ENCODE measurements around the gene S1PR2. TPM values are rescaled to one million over a fixed set of nuclear protein-coding genes. Genes with fewer than 3 reads are reported as not detected.
"Not testable (repeated sequence)": the region's sequence is repeated elsewhere in the genome, so short reads cannot be mapped to it uniquely, and the experiment has no call there.

Gene S1PR2
- total and polyA plus RNA-seq, 2 donors (not counting 3 experiments of a cell fraction or from before 2014, with no cell fraction given) = 0.70 to 1.0 TPM

DNA sequence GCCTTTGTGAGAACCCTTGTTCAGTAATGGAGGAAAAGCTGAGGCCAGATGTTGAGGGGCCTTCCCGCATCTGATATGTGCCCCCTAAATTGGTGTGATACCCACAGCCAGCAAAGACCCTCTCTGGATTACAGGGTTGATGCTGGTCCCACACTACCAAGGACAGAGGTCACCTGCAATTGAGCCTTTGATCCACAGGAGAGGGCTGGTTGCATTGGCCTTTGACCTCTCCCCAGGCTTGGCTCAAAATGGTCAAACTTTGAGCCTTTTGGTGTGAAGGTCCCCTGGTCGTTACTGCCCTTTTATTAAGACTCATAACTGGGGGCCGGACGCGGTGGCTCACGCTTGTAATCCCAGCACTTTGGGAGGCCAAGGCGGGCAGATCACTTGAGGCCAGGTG is 12.5 kb upstream of the S1PR2 start:
- H3K27me3 ChIP-seq (ENCODE audit: control insufficient read depth in 2 of 2, insufficient read depth in 2 of 2, low read length in 2 of 2) = no peaks in the 10 kb centered on the region
- no peak for FAIRE-seq
- no peak overlapping the region for H3K9ac ChIP-seq (replicated peaks; ENCODE audit: extremely low read depth, insufficient read depth, low read length)
- CTCF ChIA-PET = interaction anchor here (1.4 kb wide), 1 partner anchor 145 kb away, joined by 3 read pairs; no protein-coding TSS in a partner anchor
- intact Hi-C loops (cut with micrococcal nuclease) (loop anchor here (2.0 kb wide), 1 partner anchor 313 kb away; no protein-coding TSS in a partner anchor), dilution Hi-C loops (cut with MboI; ENCODE audit: extremely low pct_ligation_motif_present, low sequenced_read_pairs) (no loop called here)
- POLR2A ChIA-PET = no interaction called here
- H3K9me1 ChIP-seq (replicated peaks; ENCODE audit: control insufficient read depth, extremely low read depth, insufficient read depth, low read length) = no peaks in the 10 kb centered on the region
- no peak overlapping the region for H3K4me3 ChIP-seq (replicated peaks in 1 of 3; ENCODE audit: insufficient read depth in 1 of 3, low read depth in 1 of 3, low read length in 3 of 3)
- H3K27ac ChIP-seq (ENCODE audit: insufficient read depth, low read depth, low read length) = no peak overlapping the region
- TF ChIP-seq, protein P1, sequence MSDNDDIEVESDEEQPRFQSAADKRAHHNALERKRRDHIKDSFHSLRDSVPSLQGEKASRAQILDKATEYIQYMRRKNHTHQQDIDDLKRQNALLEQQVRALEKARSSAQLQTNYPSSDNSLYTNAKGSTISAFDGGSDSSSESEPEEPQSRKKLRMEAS (IDR thresholded peaks at IDR 0.05; ENCODE audit: insufficient read depth, insufficient read length) = no peak
- TF ChIP-seq GATA2 (IDR thresholded peaks at IDR 0.05; ENCODE audit: insufficient read depth, insufficient read length, low read depth, low read length) (no peak), EZH2 (IDR thresholded peaks at IDR 0.05; ENCODE audit: borderline replicate concordance, low read depth, low read length, severe bottlenecking) (no peak), FOS (IDR thresholded peaks at IDR 0.05; ENCODE audit: borderline replicate concordance, insufficient read depth, low read length) (no peak), MYC (IDR thresholded peaks at IDR 0.05; ENCODE audit: low read depth, low read length) (no peak), POLR2AphosphoS5 (IDR thresholded peaks at IDR 0.05; ENCODE audit: insufficient read depth, low read depth, low read length) (no peak), JUN (IDR thresholded peaks at IDR 0.05; ENCODE audit: borderline replicate concordance, insufficient read depth, insufficient read length, low read depth) (no peak), POLR2A (IDR thresholded peaks at IDR 0.05; ENCODE audit: low read depth, low read length) (no peak)
- TF ChIP-seq, protein P2, sequence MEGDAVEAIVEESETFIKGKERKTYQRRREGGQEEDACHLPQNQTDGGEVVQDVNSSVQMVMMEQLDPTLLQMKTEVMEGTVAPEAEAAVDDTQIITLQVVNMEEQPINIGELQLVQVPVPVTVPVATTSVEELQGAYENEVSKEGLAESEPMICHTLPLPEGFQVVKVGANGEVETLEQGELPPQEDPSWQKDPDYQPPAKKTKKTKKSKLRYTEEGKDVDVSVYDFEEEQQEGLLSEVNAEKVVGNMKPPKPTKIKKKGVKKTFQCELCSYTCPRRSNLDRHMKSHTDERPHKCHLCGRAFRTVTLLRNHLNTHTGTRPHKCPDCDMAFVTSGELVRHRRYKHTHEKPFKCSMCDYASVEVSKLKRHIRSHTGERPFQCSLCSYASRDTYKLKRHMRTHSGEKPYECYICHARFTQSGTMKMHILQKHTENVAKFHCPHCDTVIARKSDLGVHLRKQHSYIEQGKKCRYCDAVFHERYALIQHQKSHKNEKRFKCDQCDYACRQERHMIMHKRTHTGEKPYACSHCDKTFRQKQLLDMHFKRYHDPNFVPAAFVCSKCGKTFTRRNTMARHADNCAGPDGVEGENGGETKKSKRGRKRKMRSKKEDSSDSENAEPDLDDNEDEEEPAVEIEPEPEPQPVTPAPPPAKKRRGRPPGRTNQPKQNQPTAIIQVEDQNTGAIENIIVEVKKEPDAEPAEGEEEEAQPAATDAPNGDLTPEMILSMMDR (IDR thresholded peaks at IDR 0.05; ENCODE audit: extremely low read depth in 1 of 2, insufficient read depth in 1 of 2, low read depth in 1 of 2, low read length in 2 of 2) = no peak
- H3K79me2 ChIP-seq (ENCODE audit: control insufficient read depth, insufficient read depth, low read length) = no peaks in the 10 kb centered on the region
- no TSS peak for BruUV-seq (replicated peaks)
- no peak for DNase-seq (ENCODE audit: low read depth, low spot score)
- H3K9me3 ChIP-seq (replicated peaks; ENCODE audit: control insufficient read depth, insufficient read depth, low read length) = no peaks in the 10 kb centered on the region
- H3K4me1 ChIP-seq (ENCODE audit: control insufficient read depth, extremely low read depth, insufficient read depth, low read length) = no peaks in the 10 kb centered on the region
- no peaks in the 10 kb centered on the region for H4K20me1 ChIP-seq (replicated peaks; ENCODE audit: control insufficient read depth, extremely low read depth, insufficient read depth, low read length)
- no peak overlapping the region for H3K4me2 ChIP-seq (ENCODE audit: insufficient read depth, low read length)
- no peak overlapping the region for H2AFZ ChIP-seq (ENCODE audit: low read depth, low read length)
- H3K36me3 ChIP-seq (ENCODE audit: control insufficient read depth in 2 of 2, extremely low read depth in 1 of 2, insufficient read depth in 2 of 2, low read length in 2 of 2) = no peaks in the 10 kb centered on the region

DNA sequence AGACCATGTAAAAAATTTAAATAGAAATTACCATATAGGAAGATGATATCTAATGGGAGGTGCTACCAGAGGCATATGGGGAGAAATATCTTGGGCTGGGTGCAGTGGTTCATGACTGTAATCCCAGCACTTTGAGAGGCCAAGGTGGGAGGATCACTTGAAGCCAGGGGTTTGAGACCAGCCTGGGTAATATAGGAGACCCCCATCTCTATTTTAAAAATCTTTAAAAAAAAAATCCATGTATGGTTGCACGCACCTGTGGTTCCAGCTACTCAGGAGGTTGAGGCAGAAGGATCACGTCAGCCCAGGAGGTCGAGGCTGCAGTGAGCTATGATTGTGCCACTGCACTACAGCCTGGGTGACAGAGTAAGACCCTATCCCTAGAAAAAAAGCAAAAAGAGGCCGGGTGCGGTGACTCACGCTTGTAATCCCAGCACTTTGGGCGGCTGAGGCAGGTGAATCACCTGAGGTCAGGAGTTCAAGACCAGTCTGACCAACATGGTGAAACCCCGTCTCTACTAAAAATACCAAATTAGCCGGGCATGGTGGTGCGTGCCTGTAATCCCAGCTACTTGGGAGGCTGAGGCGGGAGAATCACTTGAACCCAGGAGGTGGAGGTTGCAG is 10.8 kb upstream of the S1PR2 start:
- H2AFZ ChIP-seq (ENCODE audit: low read depth, low read length); H3K4me2 ChIP-seq (ENCODE audit: insufficient read depth, low read length); H4K20me1 ChIP-seq (replicated peaks; ENCODE audit: control insufficient read depth, extremely low read depth, insufficient read depth, low read length); H3K9me1 ChIP-seq (replicated peaks; ENCODE audit: control insufficient read depth, extremely low read depth, insufficient read depth, low read length); POLR2A ChIA-PET; DNase-seq (ENCODE audit: low read depth, low spot score); CTCF ChIA-PET; H3K9ac ChIP-seq (replicated peaks; ENCODE audit: extremely low read depth, insufficient read depth, low read length); H3K79me2 ChIP-seq (ENCODE audit: control insufficient read depth, insufficient read depth, low read length); FAIRE-seq; H3K27ac ChIP-seq (ENCODE audit: insufficient read depth, low read depth, low read length); H3K27me3 ChIP-seq (ENCODE audit: control insufficient read depth in 2 of 2, insufficient read depth in 2 of 2, low read length in 2 of 2); H3K36me3 ChIP-seq (ENCODE audit: control insufficient read depth in 2 of 2, extremely low read depth in 1 of 2, insufficient read depth in 2 of 2, low read length in 2 of 2); BruUV-seq (replicated peaks); H3K9me3 ChIP-seq (replicated peaks; ENCODE audit: control insufficient read depth, insufficient read depth, low read length); H3K4me3 ChIP-seq (replicated peaks in 1 of 3; ENCODE audit: insufficient read depth in 1 of 3, low read depth in 1 of 3, low read length in 3 of 3); dilution Hi-C loops (cut with MboI; ENCODE audit: extremely low pct_ligation_motif_present, low sequenced_read_pairs); H3K4me1 ChIP-seq (ENCODE audit: control insufficient read depth, extremely low read depth, insufficient read depth, low read length): not testable (repeated sequence)
- intact Hi-C loops (cut with micrococcal nuclease) = loop anchor here (2.0 kb wide), 1 partner anchor 311 kb away; no protein-coding TSS in a partner anchor
